ENCODE measurements around the gene ESR1.

The ESR1 gene

GRCh38 chr6:152147269-152147668 is 339.8 kb downstream of the ESR1 start:
- no peak for DNase-seq
- Histone ChIP-seq H3K4me3 (ENCODE audit: low read length) (no peak overlapping the region), H3K4me2 (ENCODE audit: low read depth, low read length) (no peak overlapping the region), H3K4me1 (ENCODE audit: low read length) (no peaks in the 10 kb centered on the region), H4K20me1 (ENCODE audit: insufficient read depth, low read length) (no peaks in the 10 kb centered on the region), H3K27ac (ENCODE audit: low read length) (no peak overlapping the region), H3F3A (ENCODE audit: insufficient read depth, low read length) (no peaks in the 10 kb centered on the region), H2AFZ (ENCODE audit: low read length) (no peak overlapping the region), H3K79me2 (ENCODE audit: low read length) (no peaks in the 10 kb centered on the region), H3K36me3 (replicated peaks; ENCODE audit: insufficient read depth, low read length) (no peaks in the 10 kb centered on the region), H3K9me3 (replicated peaks; ENCODE audit: insufficient read depth, low read length) (no peaks in the 10 kb centered on the region), H3K9me2 (replicated peaks; ENCODE audit: insufficient read depth, low read length) (no peaks in the 10 kb centered on the region), H3K9ac (ENCODE audit: low read length) (no peak overlapping the region), H3K27me3 (replicated peaks; ENCODE audit: insufficient read depth, low read length) (no peaks in the 10 kb centered on the region)
- TF ChIP-seq EZH2phosphoT487 (IDR thresholded peaks at IDR 0.05; ENCODE audit: low read length) = no peak
- TF ChIP-seq CTCF (IDR thresholded peaks at IDR 0.05; ENCODE audit: low read length) = no peak
- no peak for TF ChIP-seq EZH2 (optimal IDR thresholded peaks at IDR 0.05; ENCODE audit: low read depth, low read length)

DNA sequence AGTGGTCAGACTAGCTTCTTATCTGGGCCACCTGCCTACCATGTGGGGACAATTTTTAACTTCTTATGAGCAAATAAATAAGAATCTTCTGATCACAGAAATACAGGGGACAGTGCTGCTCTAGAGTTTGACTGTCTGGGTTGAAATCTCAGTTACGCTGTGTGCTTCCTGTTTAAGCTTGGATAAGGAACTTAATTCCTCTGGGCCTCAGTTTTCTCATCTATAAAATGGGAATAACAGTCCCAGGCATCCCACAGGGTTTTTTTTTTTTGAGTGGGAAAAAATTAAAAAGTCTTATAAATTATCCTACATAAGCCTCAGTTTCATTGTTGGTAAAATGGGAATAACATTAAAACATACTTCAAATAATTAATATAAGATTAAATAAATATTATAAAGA is 340.9 kb downstream of the ESR1 start:
- TF ChIP-seq EZH2 (optimal IDR thresholded peaks at IDR 0.05; ENCODE audit: low read depth, low read length) = no peak
- no peak for TF ChIP-seq EZH2phosphoT487 (IDR thresholded peaks at IDR 0.05; ENCODE audit: low read length)
- TF ChIP-seq CTCF (IDR thresholded peaks at IDR 0.05; ENCODE audit: low read length) = no peak
- H3F3A ChIP-seq (ENCODE audit: insufficient read depth, low read length) = no peaks in the 10 kb centered on the region
- no peak for DNase-seq
- H3K36me3 ChIP-seq (replicated peaks; ENCODE audit: insufficient read depth, low read length) = no peaks in the 10 kb centered on the region
- no peak overlapping the region for H3K9ac ChIP-seq (ENCODE audit: low read length)
- H3K27ac ChIP-seq (ENCODE audit: low read length) = no peak overlapping the region
- H3K79me2 ChIP-seq (ENCODE audit: low read length) = no peaks in the 10 kb centered on the region
- H2AFZ ChIP-seq (ENCODE audit: low read length) = no peak overlapping the region
- no peak overlapping the region for H3K4me3 ChIP-seq (ENCODE audit: low read length)
- H3K4me1 ChIP-seq (ENCODE audit: low read length) = no peaks in the 10 kb centered on the region
- no peak overlapping the region for H3K4me2 ChIP-seq (ENCODE audit: low read depth, low read length)
- no peaks in the 10 kb centered on the region for H4K20me1 ChIP-seq (ENCODE audit: insufficient read depth, low read length)
- H3K27me3 ChIP-seq (replicated peaks; ENCODE audit: insufficient read depth, low read length) = no peaks in the 10 kb centered on the region
- no peaks in the 10 kb centered on the region for H3K9me3 ChIP-seq (replicated peaks; ENCODE audit: insufficient read depth, low read length)
- H3K9me2 ChIP-seq (replicated peaks; ENCODE audit: insufficient read depth, low read length) = no peaks in the 10 kb centered on the region

DNA sequence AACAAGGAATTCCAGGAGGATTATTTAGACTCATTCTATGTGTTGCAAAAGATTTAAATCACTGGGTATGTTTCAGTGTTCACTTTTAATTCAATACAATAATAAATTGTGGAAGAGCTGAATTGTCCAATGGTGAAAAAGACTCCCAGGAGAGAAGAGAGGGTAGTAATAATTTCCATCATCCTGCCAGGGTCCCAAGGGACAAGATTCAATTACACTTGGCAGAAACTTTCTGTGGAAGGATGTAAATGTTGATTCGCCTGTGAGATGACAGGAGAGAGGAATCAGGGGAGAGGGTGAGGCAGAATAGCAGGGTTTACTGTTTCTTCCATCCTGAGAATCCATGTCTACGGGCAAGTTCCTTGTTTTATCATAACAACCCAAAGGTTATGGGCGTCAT is 342.7 kb downstream of the ESR1 start:
- no peak overlapping the region for H3K9ac ChIP-seq (ENCODE audit: low read length)
- H3K36me3 ChIP-seq (replicated peaks; ENCODE audit: insufficient read depth, low read length) = no peaks in the 10 kb centered on the region

More for the DNA sequence above, 342.7 kb downstream of the ESR1 start:
- Histone ChIP-seq H3F3A (ENCODE audit: insufficient read depth, low read length) (no peaks in the 10 kb centered on the region), H2AFZ (ENCODE audit: low read length) (no peak overlapping the region), H3K4me1 (ENCODE audit: low read length) (no peaks in the 10 kb centered on the region), H3K9me3 (replicated peaks; ENCODE audit: insufficient read depth, low read length) (no peaks in the 10 kb centered on the region), H3K4me3 (ENCODE audit: low read length) (no peak overlapping the region), H3K79me2 (ENCODE audit: low read length) (no peaks in the 10 kb centered on the region), H4K20me1 (ENCODE audit: insufficient read depth, low read length) (no peaks in the 10 kb centered on the region), H3K27ac (ENCODE audit: low read length) (no peak overlapping the region), H3K27me3 (replicated peaks; ENCODE audit: insufficient read depth, low read length) (no peaks in the 10 kb centered on the region), H3K4me2 (ENCODE audit: low read depth, low read length) (no peak overlapping the region), H3K9me2 (replicated peaks; ENCODE audit: insufficient read depth, low read length) (no peaks in the 10 kb centered on the region)
- DNase-seq = no peak
- TF ChIP-seq CTCF (IDR thresholded peaks at IDR 0.05; ENCODE audit: low read length) (no peak), EZH2 (optimal IDR thresholded peaks at IDR 0.05; ENCODE audit: low read depth, low read length) (no peak), EZH2phosphoT487 (IDR thresholded peaks at IDR 0.05; ENCODE audit: low read length) (no peak)

All from MM.1S (cell line).